GM12878 (cell line): ENCODE results near the gene MEDAG. TPM values are rescaled to one million over a fixed set of nuclear protein-coding genes. Genes with fewer than 3 reads are reported as not detected.

ENCODE experiments used
- ATAC-seq: fragments of 200-7000 bp; cut with Tn5 transposase; 3 replicates; pipeline ENCODE4 v1.9.1; 2020; ENCODE audit warnings: mild to moderate bottlenecking, moderate library complexity
- BruUV-seq: library from RNA; stranded (reverse); fragments of 400-500 nt; replicated peaks from 2 replicates; lab custom pipeline; 2021; lab: Mats Ljungman, UMichigan
- CTCF ChIA-PET: fragments of 300-600 bp; sonication (Branson Sonifier 250); formaldehyde crosslinking; extraction: SDS; loops from one replicate; lab custom pipeline; 2021; ENCODE audit warnings: inconsistent platforms; lab: Yijun Ruan, JAX
- POLR2A ChIA-PET: fragments of 350-600 bp; formaldehyde crosslinking; extraction: SDS; loops from one replicate; lab custom pipeline; 2021; ENCODE audit warnings: inconsistent platforms; lab: Charles Lee
- RAD21 ChIA-PET: fragments of 300-600 bp; sonication (Branson Sonifier 250); formaldehyde crosslinking; loops from one replicate; lab custom pipeline; 2023; ENCODE audit warnings: antibody characterized with exemption; ENCODE audit not compliant: unreplicated experiment; lab: Charles Lee
- SMC1A ChIA-PET: fragments of 300-600 bp; sonication (Branson Sonifier 250); formaldehyde crosslinking; loops from one replicate; lab custom pipeline; 2023; ENCODE audit not compliant: unreplicated experiment, uncharacterized antibody; lab: Charles Lee
- DNase-seq: peaks from one replicate; pipeline ENCODE4 v3.0.0-alpha.2; 2011; ENCODE audit warnings: low read depth, low spot score
- FAIRE-seq: peaks from 3 replicates; lab custom pipeline; 2011; peaks lifted over from hg19 to GRCh38; lab: Jason Lieb, UNC
- H2AFZ ChIP-seq: 2 replicates; pipeline ENCODE4 v1.6.0; 2011; ENCODE audit warnings: low read depth, low read length, control low read depth; ENCODE audit not compliant: control insufficient read depth
- H3K27ac ChIP-seq: 2 replicates; pipeline ENCODE4 v1.5.1; 2011; ENCODE audit warnings: control low read depth; ENCODE audit not compliant: control insufficient read depth, insufficient read depth
- H3K27me3 ChIP-seq, 2 experiments: replicated peaks in 1 of 2; 2 replicates each; pipeline versions ENCODE4 v1.6.0 to v1.6.1; 2011; ENCODE audit warnings: low read length in 1 of 2; ENCODE audit not compliant: control insufficient read depth in 2 of 2, insufficient read depth in 2 of 2
- H3K36me3 ChIP-seq, 2 experiments: 2 replicates each; pipeline ENCODE4 v1.5.1; 2011; ENCODE audit warnings: low read length in 1 of 2; ENCODE audit not compliant: control insufficient read depth in 2 of 2, insufficient read depth in 2 of 2
- H3K4me1 ChIP-seq: 2 replicates; pipeline ENCODE4 v1.6.1; 2011; ENCODE audit warnings: mild to moderate bottlenecking, low read length, moderate library complexity, mixed read lengths; ENCODE audit not compliant: control insufficient read depth, insufficient read depth
- H3K4me2 ChIP-seq: 2 replicates; pipeline ENCODE4 v1.6.0; 2011; ENCODE audit warnings: control low read depth; ENCODE audit not compliant: control insufficient read depth, insufficient read depth
- H3K4me3 ChIP-seq: fragments of 200-600 bp; sonication (generic); 2 replicates; pipeline ENCODE4 v1.5.1; 2016
- H3K79me2 ChIP-seq: 2 replicates; pipeline ENCODE4 v1.6.0; 2011; ENCODE audit warnings: low read length; ENCODE audit not compliant: control insufficient read depth, insufficient read depth
- H3K9ac ChIP-seq: 2 replicates; pipeline ENCODE4 v1.8.0; 2011; ENCODE audit warnings: low read length, control low read depth, mixed read lengths; ENCODE audit not compliant: control insufficient read depth, insufficient read depth
- H3K9me3 ChIP-seq: replicated peaks from 3 replicates; pipeline ENCODE4 v1.5.1; 2011; ENCODE audit warnings: mild to moderate bottlenecking, low read length; ENCODE audit not compliant: control insufficient read depth, insufficient read depth
- H4K20me1 ChIP-seq: 2 replicates; pipeline ENCODE4 v1.6.0; 2011; ENCODE audit not compliant: control insufficient read depth, insufficient read depth
- CBX5 ChIP-seq: sonication (generic); IDR thresholded peaks from 2 replicates; pipeline ENCODE4 v1.6.1; 2016; ENCODE audit warnings: low read depth, moderate library complexity, mild to moderate bottlenecking, inconsistent platforms
- CEBPZ ChIP-seq: fragments of 150-350 bp; IDR thresholded peaks from 2 replicates; pipeline ENCODE4 v1.6.1; 2016; ENCODE audit warnings: low read depth, low read length
- EP300 ChIP-seq, 2 experiments: fragments of 150-350 bp in 1 of 2; IDR thresholded peaks; 2 replicates each; pipeline ENCODE4 v1.6.1; 2011 to 2012; ENCODE audit warnings: low read depth in 2 of 2, low read length in 2 of 2, borderline replicate concordance in 1 of 2, improper control_type of control experiment in 1 of 2, inconsistent platforms in 1 of 2; ENCODE audit not compliant: control insufficient read depth in 1 of 2
- HDAC6 ChIP-seq: fragments of 200-600 bp; sonication (generic); IDR thresholded peaks from one replicate; pipeline ENCODE4 v1.8.0; 2017; ENCODE audit warnings: antibody characterized with exemption; ENCODE audit not compliant: unreplicated experiment
- HDGF ChIP-seq: fragments of 450-650 bp; IDR thresholded peaks from 2 replicates; pipeline ENCODE4 v1.6.1; 2016; ENCODE audit warnings: antibody characterized with exemption
- LARP7 ChIP-seq: fragments of 450-650 bp; IDR thresholded peaks from 2 replicates; pipeline ENCODE4 v1.6.1; 2017; ENCODE audit warnings: mild to moderate bottlenecking
- MEF2B ChIP-seq: fragments of 450-650 bp; IDR thresholded peaks from 2 replicates; pipeline ENCODE4 v1.6.1; 2018; ENCODE audit warnings: mild to moderate bottlenecking, moderate library complexity; ENCODE audit not compliant: partially characterized antibody, poor library complexity, severe bottlenecking
- POU2F2 ChIP-seq: IDR thresholded peaks from 3 replicates; pipeline ENCODE4 v1.6.1; 2011; ENCODE audit warnings: low read depth, mild to moderate bottlenecking, low read length, borderline replicate concordance
- YY1 ChIP-seq: IDR thresholded peaks from 2 replicates; pipeline ENCODE4 v1.6.1; 2011; ENCODE audit warnings: low read depth, mild to moderate bottlenecking, low read length
- ZNF217 ChIP-seq: fragments of 450-650 bp; IDR thresholded peaks from 2 replicates; pipeline ENCODE4 v1.6.1; 2017; ENCODE audit warnings: antibody characterized with exemption, mild to moderate bottlenecking
- ZNF687 ChIP-seq: fragments of 450-650 bp; IDR thresholded peaks from 2 replicates; pipeline ENCODE4 v1.6.1; 2017; ENCODE audit warnings: mild to moderate bottlenecking, moderate library complexity
- WGBS: methylation state at CpG from one replicate; pipeline ENCODE4 v1.1.6; 2016; ENCODE audit warnings: low lambda C conversion rate; ENCODE audit not compliant: insufficient replicate concordance, insufficient coverage; ENCODE audit errors: missing lambda C conversion rate; 5-methylcytosine and 5-hydroxymethylcytosine counted together
- in situ Hi-C: fragments of 300-500 bp; cut with MboI; formaldehyde crosslinking; loops from 9 replicates; pipeline ENCODE4 v1.14.3; 2018; ENCODE audit warnings: mixed read lengths
- intact Hi-C: fragments of 100-400 bp; cut with micrococcal nuclease; formaldehyde crosslinking; loops from one replicate; pipeline ENCODE4 v1.14.2; 2022; ENCODE audit not compliant: unreplicated experiment
- polyA plus RNA-seq, 11 experiments: library from polyadenylated mRNA; depleted of rRNA in 4 of 11; unstranded in 6 of 11; stranded (reverse) in 5 of 11; fragments of >200 nt; fragmentation: Nextera tagmentation in 4 of 11; fragmentation: Illumina TruSeq in 1 of 11; extraction: Ambion mirVana in 4 of 11; extraction: Trizol in 1 of 11; gene quantifications; 1 replicate in 1 of 11; 2 replicates in 10 of 11; pipeline versions ENCODE4 v1.2.1 to v1.2.3, GENCODE V29; 2011 to 2016; ENCODE audit warnings: inconsistent platforms in 2 of 11, missing spikeins in 2 of 11, low read depth in 1 of 11
- total RNA-seq, 4 experiments: library from RNA; depleted of rRNA in 3 of 4; stranded (reverse); fragments of >200 nt in 3 of 4; fragmentation: Illumina TruSeq in 1 of 4; extraction: Trizol in 1 of 4; gene quantifications; 2 replicates each; pipeline versions ENCODE4 v1.2.1 to v1.2.3, GENCODE V29; 2013 to 2021

The MEDAG gene
- total and polyA plus RNA-seq, 10 of the 15 experiments (the other 5 are each of a cell fraction or from before 2014, with no cell fraction given): 0.03 TPM; not detected in 9

DNA sequence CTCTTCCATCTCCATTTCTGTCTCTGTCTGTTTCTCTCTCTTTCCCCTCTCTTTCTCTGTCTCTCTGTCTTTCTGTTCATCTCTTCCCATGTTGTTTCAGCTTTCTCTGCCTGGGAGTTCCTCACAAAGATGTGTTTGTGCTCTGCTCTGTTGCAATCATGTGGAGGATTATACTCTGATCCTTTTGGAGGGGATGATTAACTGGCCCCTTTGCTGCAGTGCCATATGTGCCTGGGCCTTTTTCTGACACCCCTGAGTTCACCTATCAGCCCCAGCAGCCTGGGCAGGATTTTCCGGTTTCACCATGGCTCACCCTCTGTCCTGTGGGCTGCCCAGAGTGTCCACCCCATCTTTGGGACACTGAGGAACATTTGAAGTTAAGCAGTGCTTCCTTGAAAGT is 17.3 kb downstream of the MEDAG start:
- Histone ChIP-seq H3K4me2 (no peak overlapping the region), H3K4me1 (no peaks in the 10 kb centered on the region), H3K36me3 (no peaks in the 10 kb centered on the region), H3K9ac (no peak overlapping the region), H3K79me2 (no peaks in the 10 kb centered on the region), H2AFZ (no peak overlapping the region), H3K9me3 (no peaks in the 10 kb centered on the region), H3K27ac (no peak overlapping the region), H3K27me3 (no peaks in the 10 kb centered on the region; a peak in 1 of 4 replicates), H4K20me1 (no peaks in the 10 kb centered on the region)
- BruUV-seq: no TSS peak
- intact Hi-C loops: no loop called here
- in situ Hi-C loops: no loop called here
- SMC1A ChIA-PET: no interaction called here
- no peak for ATAC-seq
- no peak for DNase-seq
- FAIRE-seq: no peak
- CTCF ChIA-PET: no interaction called here
- WGBS: 40% methylated on average over 1 of the region's 1 CpG
- TF ChIP-seq CBX5: no peak
- TF ChIP-seq YY1: no peak
- no peak for TF ChIP-seq HDGF
- no peak for TF ChIP-seq MEF2B
- no peak for TF ChIP-seq EP300 (IDR thresholded peaks at IDR 0.05; ENCODE audit: borderline replicate concordance in 1 of 2, control insufficient read depth in 1 of 2, low read depth in 2 of 2, low read length in 2 of 2)
- no peak for TF ChIP-seq HDAC6
- TF ChIP-seq, all 136 proteins: peak for 0
- POLR2A ChIA-PET: no interaction called here
- RAD21 ChIA-PET: interaction anchor here (0.6 kb wide), 1 partner anchor 116 kb away, joined by 4 read pairs; no protein-coding TSS in a partner anchor
- no peak overlapping the region for H3K4me3 ChIP-seq

GRCh38 chr13:30924721-30925120 is 18.6 kb downstream of the MEDAG start:
- DNase-seq (no peak), FAIRE-seq (no peak), ATAC-seq (no peak)
- Histone ChIP-seq H3K4me3 (no peak overlapping the region), H3K79me2 (no peaks in the 10 kb centered on the region), H3K36me3 (no peaks in the 10 kb centered on the region), H3K9ac (no peak overlapping the region), H3K27me3 (no peaks in the 10 kb centered on the region; a peak in 1 of 4 replicates), H2AFZ (no peak overlapping the region), H3K4me2 (no peak overlapping the region), H3K27ac (no peak overlapping the region), H3K4me1 (no peaks in the 10 kb centered on the region), H4K20me1 (no peaks in the 10 kb centered on the region), H3K9me3 (no peaks in the 10 kb centered on the region)
- BruUV-seq: no TSS peak
- 12% methylated on average over 3 of the region's 3 CpGs for WGBS
- SMC1A ChIA-PET: no interaction called here
- RAD21 ChIA-PET: no interaction called here
- intact Hi-C loops: no loop called here
- in situ Hi-C loops: no loop called here
- POLR2A ChIA-PET: no interaction called here
- CTCF ChIA-PET: no interaction called here
- TF ChIP-seq POU2F2 (no peak), CEBPZ (no peak), ZNF687 (no peak), ZNF217 (no peak), LARP7 (no peak)
